ENCODE measurements around the gene LYRM4.

LYRM4 gene

DNA sequence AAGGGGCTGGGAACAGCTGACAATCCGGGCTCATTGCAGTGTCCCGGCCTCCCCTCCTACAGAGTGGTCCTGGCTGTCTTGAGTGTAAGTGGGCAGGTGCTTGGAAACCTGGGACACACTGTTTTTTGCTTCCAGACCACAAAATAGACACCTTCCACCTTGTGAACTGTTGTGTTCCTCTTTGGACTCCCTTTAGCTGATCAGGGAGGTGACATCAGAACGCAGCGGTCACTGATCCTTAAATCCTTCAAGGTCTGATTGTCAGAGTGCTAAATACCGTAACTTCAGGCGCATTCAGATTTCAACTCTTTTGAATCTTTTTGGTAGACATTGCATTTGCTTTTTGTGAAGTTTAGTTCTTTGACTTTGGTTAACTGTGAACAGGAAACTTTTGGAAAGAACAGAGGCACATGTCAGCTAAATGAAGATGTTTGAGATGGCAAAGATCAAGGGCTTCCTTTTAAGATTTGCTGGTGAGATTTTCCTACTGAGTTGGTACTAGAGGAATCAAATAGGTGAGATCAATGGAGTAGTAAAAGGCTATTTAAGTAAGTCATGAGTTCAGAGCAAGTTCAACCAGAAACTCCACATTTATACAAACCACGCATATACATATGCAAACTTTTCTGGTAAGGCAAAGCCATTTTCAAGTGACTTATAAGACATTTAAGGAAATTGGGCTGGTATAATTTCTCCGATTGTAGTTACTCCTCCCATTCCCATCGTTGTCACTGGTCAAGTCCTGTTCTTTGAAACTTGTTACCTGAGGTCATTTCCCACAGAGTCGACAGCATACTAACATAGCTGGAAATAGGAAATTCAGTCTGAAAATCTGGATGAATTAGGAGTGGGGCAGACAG lies 169.3 kb downstream of the LYRM4 start:
- DNase-seq: no peak

GRCh38 chr6:5090603-5091002 lies 170.1 kb downstream of the LYRM4 start:
- DNase-seq: no peak

GRCh38 chr6:5089481-5090438 lies 171.0 kb downstream of the LYRM4 start:
- DNase-seq: no peak

DNA sequence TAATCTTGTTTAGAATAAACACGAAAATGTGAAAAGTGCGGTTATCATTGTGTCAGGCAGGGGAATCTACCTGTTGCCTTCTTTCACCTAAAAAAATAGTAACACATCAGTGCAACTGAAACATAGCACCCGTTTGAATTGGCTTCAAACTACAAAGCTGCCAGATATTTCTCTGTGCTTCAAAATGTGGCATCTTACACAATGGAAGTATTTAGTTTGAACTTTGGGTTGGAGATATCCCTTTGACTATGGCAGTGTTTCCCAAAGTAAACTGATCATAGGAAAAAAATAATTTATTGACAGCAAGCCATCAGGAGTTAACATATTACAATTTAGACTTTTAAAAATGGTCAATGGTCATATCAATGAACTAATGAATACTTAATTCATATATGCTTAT lies 172.0 kb downstream of the LYRM4 start:
- no peak for DNase-seq

- DNase-seq: no peak
Observed at GRCh38 chr6:5087389-5087788, 173.4 kb downstream of the LYRM4 start.

DNA sequence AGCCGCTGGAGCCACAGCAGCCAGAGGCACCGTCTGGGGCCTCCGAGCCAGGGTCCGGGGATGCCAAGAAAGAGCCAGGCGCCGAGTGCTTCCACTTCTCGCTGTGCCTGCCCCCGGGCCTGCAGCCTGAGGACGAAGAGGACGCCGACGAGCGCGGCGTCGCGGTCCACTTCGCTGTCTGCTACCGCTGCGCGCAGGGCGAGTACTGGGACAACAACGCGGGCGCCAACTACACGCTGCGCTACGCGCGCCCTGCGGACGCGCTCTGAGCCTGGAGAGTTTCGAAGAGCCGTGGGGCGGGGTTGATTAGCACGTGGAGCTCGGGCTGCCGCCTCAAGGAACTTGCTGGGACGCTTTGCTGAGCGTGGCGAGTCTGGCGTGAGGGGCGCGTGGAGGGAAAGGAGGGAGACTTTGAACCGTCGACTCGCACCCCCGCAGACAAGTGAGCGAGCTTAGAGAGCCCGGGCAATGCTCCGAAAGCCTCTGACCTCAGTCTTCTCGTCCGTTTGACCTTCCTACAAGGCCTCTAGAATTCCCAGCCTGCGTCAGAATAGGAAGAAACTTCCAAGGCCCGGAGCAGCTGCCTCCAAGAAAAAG lies 174.4 kb downstream of the LYRM4 start:
- no peak for DNase-seq

- DNase-seq: peak; percentile 81
Observed at GRCh38 chr6:5085648-5086293, 175.0 kb downstream of the LYRM4 start.

- DNase-seq: peak; percentile 82
Observed at GRCh38 chr6:5084781-5085647, 175.7 kb downstream of the LYRM4 start, which contains the start of gene PPP1R3G. PPP1R3G (plus strand) TSS chr6:5085341; CDS start chr6:5085486, 145 bp downstream.

DNA sequence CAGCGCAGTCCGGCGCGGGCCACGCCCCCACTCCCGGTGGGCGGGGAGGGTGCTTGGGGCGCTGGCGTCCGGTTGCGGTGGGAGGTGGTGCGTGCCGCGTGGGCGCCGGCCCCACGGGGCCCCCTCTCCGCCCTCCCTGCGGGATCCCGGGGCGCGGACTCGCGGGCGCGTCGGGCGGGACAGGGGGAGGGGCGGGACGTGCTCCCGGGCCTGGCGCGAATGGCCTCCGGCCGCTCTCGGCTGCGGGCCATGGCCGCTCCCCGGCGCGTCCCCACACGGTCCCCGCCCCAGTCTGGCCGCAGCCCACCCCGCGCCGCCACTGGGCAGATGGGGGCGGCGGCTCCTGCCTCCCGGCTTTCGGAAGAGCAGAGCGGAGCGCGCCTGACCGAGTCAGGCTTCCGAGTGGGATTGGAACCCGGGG lies 176.4 kb downstream of the LYRM4 start:
- no peak for DNase-seq

GRCh38 chr6:5083813-5084359 lies 176.9 kb downstream of the LYRM4 start:
- no peak for DNase-seq

DNA sequence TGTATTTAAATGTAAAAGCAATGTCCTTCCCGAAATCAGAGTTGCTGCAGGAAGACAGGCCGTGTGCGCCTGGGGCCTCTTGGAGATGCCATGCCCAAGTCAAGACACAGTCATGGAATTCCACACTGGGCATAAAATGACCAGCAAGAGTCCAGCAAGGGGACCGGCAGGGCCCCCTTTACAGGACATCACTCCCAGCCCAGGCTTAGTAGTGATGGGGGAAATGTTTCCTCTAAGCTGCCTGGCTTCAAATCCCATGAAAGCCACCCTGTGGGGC lies 177.5 kb downstream of the LYRM4 start:
- DNase-seq: no peak

DNA sequence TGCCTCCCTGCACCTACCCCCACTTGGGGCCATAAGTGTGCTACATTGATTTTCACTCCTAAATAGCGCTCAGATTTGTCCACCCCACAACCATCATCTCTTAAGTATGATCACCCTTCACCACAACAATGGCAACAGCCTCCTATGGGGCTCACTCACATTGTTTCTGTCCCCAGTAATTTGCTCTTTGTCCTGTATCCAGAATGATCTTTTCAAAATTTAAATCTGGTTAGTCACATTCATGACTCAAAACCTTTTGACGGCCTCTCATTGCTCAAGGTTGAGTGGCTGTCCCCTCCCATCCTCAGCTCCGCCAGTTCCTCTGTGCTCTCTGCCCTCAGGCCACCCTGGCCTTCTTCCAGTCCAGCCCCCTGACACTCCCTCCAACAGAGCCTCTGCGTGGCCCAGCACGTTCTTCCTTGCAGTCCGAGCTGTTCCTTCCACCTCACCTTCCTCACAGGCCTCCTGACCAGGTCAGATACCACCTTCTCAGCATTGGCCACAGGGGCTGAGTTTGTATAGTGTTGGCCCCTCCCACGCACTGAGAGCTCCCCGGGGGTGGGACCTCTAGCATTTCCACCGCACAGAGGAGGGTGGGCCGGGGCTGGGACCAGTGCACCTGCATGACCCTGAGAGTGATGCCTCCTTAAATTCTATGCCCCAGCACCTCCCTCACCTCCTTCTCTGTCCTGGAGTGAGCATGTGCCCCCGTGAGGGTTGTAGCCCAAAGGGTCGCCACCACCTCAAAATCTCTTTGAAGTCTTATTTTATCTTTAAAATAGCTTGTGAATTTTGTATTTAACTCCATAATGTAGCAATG lies 178.1 kb downstream of the LYRM4 start:
- no peak for DNase-seq

DNA sequence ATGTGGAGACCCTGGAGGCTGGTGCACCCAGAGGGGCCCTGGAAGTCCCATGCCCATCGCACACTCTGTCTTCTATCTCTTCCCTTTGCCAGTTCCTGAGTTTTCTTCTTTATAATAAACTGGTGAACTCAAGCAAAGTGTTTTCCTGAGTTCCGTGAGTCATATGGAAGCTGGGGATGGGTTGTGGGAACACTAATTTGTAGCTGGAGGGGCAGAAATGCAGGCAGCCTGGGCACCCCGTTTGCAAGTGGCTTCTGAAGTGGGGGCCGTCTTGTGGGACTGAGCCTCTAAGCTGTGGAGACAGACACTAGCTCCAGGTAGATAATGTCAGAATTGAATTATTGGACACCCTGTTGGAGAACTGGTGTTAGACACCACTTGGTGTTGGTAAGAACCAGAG lies 178.8 kb downstream of the LYRM4 start:
- DNase-seq: no peak

- DNase-seq: no peak
Observed at GRCh38 chr6:5081182-5081581, 179.6 kb downstream of the LYRM4 start.

GRCh38 chr6:5080574-5080973 lies 180.2 kb downstream of the LYRM4 start:
- no peak for DNase-seq

GRCh38 chr6:5079692-5080091 lies 181.1 kb downstream of the LYRM4 start:
- no peak for DNase-seq

DNA sequence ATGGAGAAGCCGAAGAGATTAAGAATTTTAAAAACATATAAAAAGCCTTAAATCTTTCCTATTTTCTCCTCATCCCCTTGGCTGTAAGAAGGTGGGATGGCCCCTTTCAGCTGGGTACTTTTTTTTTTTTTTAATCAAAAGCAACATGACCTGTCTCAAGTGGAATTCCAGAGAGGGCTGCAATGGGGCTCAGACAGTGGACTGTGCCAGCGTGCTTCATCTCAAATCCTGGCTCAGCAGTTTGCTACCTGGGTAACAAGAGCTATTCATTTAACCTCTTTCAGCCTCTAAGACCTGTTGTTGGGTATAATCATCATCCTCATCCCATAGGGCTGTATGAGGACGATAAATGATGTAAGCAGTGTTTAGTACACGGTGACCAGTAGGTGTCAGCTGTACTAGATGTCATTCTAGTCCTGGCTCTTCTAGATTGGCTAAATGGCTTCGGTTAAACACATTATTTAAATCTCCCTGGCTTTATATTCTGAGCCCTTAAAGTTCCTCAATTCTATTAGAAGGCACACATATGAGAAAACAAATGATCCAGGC lies 182.6 kb downstream of the LYRM4 start:
- no peak for DNase-seq

GRCh38 chr6:5076931-5077330 lies 183.8 kb downstream of the LYRM4 start:
- DNase-seq: no peak

DNA sequence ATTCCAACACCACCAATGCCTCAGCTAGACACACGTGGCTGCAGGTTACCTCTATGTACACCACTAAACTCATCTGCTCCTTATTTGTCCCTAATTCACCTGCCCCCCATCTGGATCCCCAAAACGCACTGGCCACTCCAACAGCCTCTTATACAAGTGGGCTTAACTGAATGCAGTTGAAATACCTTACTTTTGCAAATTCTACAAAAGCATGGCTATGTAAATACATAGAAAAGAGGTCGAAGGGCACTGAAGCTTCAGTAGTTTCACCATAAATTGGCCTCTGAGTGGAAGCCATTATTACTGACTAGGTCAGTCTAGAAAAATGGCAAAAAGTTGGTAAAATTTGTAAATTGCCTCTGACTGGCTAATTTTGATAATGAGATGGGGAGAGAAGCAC lies 186.8 kb downstream of the LYRM4 start:
- DNase-seq: no peak

GRCh38 chr6:5072440-5072839 lies 188.3 kb downstream of the LYRM4 start:
- no peak for DNase-seq

Measured in right forelimb (tissue), 1 donor.